ENCODE results near the gene GDI1. TPM values are rescaled to one million over a fixed set of nuclear protein-coding genes. Genes with fewer than 3 reads are reported as not detected.

GDI1 gene
- total and polyA plus RNA-seq, 2 experiments from 2014 or later, result 48.5 to 95.9 TPM

- TF ChIP-seq, protein P1, sequence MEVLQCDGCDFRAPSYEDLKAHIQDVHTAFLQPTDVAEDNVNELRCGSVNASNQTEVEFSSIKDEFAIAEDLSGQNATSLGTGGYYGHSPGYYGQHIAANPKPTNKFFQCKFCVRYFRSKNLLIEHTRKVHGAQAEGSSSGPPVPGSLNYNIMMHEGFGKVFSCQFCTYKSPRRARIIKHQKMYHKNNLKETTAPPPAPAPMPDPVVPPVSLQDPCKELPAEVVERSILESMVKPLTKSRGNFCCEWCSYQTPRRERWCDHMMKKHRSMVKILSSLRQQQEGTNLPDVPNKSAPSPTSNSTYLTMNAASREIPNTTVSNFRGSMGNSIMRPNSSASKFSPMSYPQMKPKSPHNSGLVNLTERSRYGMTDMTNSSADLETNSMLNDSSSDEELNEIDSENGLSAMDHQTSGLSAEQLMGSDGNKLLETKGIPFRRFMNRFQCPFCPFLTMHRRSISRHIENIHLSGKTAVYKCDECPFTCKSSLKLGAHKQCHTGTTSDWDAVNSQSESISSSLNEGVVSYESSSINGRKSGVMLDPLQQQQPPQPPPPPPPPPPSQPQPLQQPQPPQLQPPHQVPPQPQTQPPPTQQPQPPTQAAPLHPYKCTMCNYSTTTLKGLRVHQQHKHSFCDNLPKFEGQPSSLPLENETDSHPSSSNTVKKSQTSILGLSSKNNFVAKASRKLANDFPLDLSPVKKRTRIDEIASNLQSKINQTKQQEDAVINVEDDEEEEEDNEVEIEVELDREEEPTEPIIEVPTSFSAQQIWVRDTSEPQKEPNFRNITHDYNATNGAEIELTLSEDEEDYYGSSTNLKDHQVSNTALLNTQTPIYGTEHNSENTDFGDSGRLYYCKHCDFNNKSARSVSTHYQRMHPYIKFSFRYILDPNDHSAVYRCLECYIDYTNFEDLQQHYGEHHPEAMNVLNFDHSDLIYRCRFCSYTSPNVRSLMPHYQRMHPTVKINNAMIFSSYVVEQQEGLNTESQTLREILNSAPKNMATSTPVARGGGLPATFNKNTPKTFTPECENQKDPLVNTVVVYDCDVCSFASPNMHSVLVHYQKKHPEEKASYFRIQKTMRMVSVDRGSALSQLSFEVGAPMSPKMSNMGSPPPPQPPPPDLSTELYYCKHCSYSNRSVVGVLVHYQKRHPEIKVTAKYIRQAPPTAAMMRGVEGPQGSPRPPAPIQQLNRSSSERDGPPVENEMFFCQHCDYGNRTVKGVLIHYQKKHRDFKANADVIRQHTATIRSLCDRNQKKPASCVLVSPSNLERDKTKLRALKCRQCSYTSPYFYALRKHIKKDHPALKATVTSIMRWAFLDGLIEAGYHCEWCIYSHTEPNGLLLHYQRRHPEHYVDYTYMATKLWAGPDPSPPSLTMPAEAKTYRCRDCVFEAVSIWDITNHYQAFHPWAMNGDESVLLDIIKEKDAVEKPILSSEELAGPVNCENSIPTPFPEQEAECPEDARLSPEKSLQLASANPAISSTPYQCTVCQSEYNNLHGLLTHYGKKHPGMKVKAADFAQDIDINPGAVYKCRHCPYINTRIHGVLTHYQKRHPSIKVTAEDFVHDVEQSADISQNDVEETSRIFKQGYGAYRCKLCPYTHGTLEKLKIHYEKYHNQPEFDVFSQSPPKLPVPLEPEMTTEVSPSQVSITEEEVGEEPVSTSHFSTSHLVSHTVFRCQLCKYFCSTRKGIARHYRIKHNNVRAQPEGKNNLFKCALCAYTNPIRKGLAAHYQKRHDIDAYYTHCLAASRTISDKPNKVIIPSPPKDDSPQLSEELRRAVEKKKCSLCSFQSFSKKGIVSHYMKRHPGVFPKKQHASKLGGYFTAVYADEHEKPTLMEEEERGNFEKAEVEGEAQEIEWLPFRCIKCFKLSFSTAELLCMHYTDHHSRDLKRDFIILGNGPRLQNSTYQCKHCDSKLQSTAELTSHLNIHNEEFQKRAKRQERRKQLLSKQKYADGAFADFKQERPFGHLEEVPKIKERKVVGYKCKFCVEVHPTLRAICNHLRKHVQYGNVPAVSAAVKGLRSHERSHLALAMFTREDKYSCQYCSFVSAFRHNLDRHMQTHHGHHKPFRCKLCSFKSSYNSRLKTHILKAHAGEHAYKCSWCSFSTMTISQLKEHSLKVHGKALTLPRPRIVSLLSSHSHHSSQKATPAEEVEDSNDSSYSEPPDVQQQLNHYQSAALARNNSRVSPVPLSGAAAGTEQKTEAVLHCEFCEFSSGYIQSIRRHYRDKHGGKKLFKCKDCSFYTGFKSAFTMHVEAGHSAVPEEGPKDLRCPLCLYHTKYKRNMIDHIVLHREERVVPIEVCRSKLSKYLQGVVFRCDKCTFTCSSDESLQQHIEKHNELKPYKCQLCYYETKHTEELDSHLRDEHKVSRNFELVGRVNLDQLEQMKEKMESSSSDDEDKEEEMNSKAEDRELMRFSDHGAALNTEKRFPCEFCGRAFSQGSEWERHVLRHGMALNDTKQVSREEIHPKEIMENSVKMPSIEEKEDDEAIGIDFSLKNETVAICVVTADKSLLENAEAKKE (CRISPR knock-in tag; IDR thresholded peaks at IDR 0.05), result no peak
- TF ChIP-seq ZNF114 (CRISPR knock-in tag; IDR thresholded peaks at IDR 0.05) (no peak), CREB1 (CRISPR knock-in tag; IDR thresholded peaks at IDR 0.05; ENCODE audit: low read depth) (no peak), NANOG (IDR thresholded peaks at IDR 0.05; ENCODE audit: borderline replicate concordance) (no peak), EZH2phosphoT487 (IDR thresholded peaks at IDR 0.05; ENCODE audit: unreplicated experiment) (no peak), JUNB (IDR thresholded peaks at IDR 0.05; ENCODE audit: unreplicated experiment) (no peak), EZH2 (IDR thresholded peaks at IDR 0.05; ENCODE audit: low read depth, unreplicated experiment) (no peak), STAT1 (IDR thresholded peaks at IDR 0.05; ENCODE audit: unreplicated experiment) (no peak)
- TF ChIP-seq, protein P2, sequence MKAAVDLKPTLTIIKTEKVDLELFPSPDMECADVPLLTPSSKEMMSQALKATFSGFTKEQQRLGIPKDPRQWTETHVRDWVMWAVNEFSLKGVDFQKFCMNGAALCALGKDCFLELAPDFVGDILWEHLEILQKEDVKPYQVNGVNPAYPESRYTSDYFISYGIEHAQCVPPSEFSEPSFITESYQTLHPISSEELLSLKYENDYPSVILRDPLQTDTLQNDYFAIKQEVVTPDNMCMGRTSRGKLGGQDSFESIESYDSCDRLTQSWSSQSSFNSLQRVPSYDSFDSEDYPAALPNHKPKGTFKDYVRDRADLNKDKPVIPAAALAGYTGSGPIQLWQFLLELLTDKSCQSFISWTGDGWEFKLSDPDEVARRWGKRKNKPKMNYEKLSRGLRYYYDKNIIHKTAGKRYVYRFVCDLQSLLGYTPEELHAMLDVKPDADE (IDR thresholded peaks at IDR 0.05), result no peak
- TF ChIP-seq, protein P3, sequence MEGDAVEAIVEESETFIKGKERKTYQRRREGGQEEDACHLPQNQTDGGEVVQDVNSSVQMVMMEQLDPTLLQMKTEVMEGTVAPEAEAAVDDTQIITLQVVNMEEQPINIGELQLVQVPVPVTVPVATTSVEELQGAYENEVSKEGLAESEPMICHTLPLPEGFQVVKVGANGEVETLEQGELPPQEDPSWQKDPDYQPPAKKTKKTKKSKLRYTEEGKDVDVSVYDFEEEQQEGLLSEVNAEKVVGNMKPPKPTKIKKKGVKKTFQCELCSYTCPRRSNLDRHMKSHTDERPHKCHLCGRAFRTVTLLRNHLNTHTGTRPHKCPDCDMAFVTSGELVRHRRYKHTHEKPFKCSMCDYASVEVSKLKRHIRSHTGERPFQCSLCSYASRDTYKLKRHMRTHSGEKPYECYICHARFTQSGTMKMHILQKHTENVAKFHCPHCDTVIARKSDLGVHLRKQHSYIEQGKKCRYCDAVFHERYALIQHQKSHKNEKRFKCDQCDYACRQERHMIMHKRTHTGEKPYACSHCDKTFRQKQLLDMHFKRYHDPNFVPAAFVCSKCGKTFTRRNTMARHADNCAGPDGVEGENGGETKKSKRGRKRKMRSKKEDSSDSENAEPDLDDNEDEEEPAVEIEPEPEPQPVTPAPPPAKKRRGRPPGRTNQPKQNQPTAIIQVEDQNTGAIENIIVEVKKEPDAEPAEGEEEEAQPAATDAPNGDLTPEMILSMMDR (conservative IDR thresholded peaks at IDR 0.05; ENCODE audit: low read depth in 2 of 2), result no peak
These were observed 22.2 kb downstream of the GDI1 start (continued) for GRCh38 chrX:154458954-154459778.
